ENCODE measurements around the gene TDRD1.

GRCh38 chr10:114179747-114180146, 594 bp downstream of the TDRD1 start:
- TF ChIP-seq, protein P1, sequence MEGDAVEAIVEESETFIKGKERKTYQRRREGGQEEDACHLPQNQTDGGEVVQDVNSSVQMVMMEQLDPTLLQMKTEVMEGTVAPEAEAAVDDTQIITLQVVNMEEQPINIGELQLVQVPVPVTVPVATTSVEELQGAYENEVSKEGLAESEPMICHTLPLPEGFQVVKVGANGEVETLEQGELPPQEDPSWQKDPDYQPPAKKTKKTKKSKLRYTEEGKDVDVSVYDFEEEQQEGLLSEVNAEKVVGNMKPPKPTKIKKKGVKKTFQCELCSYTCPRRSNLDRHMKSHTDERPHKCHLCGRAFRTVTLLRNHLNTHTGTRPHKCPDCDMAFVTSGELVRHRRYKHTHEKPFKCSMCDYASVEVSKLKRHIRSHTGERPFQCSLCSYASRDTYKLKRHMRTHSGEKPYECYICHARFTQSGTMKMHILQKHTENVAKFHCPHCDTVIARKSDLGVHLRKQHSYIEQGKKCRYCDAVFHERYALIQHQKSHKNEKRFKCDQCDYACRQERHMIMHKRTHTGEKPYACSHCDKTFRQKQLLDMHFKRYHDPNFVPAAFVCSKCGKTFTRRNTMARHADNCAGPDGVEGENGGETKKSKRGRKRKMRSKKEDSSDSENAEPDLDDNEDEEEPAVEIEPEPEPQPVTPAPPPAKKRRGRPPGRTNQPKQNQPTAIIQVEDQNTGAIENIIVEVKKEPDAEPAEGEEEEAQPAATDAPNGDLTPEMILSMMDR (IDR thresholded peaks at IDR 0.05; ENCODE audit: extremely low read depth in 1 of 2, insufficient read depth in 1 of 2, low read depth in 1 of 2, low read length in 2 of 2): no peak
- TF ChIP-seq POLR2AphosphoS5 (IDR thresholded peaks at IDR 0.05; ENCODE audit: insufficient read depth, low read depth, low read length) (no peak), EZH2 (IDR thresholded peaks at IDR 0.05; ENCODE audit: borderline replicate concordance, low read depth, low read length, severe bottlenecking) (no peak), POLR2A (IDR thresholded peaks at IDR 0.05; ENCODE audit: low read depth, low read length) (no peak)
